Neuronal stem cell (in vitro differentiated cells): ENCODE results near the gene NPFF.

ENCODE experiments used
- DNase-seq: peaks from one replicate; pipeline ENCODE4 v3.0.0-alpha.2; 2013; ENCODE audit warnings: low spot score
- H2AFZ ChIP-seq: one replicate; pipeline ENCODE4 v1.6.1; 2013; ENCODE audit warnings: mild to moderate bottlenecking, low read length, inconsistent platforms
- H2AK5ac ChIP-seq: 2 replicates; pipeline ENCODE4 v1.6.1; 2013; ENCODE audit warnings: low read depth, mild to moderate bottlenecking, inconsistent platforms, low read length, moderate library complexity, mixed read lengths
- H2BK120ac ChIP-seq: 2 replicates; pipeline ENCODE4 v1.6.1; 2013; ENCODE audit warnings: low read depth, mild to moderate bottlenecking, inconsistent platforms, low read length, moderate library complexity, mixed read lengths
- H2BK12ac ChIP-seq: one replicate; pipeline ENCODE4 v1.6.1; 2013; ENCODE audit warnings: low read length, inconsistent platforms
- H2BK15ac ChIP-seq: 2 replicates; pipeline ENCODE4 v1.6.1; 2013; ENCODE audit warnings: mild to moderate bottlenecking, low read length, inconsistent platforms, mixed read lengths
- H2BK5ac ChIP-seq: one replicate; pipeline ENCODE4 v1.6.1; 2013; ENCODE audit warnings: inconsistent platforms, mild to moderate bottlenecking, low read length, moderate library complexity
- H3K14ac ChIP-seq: one replicate; pipeline ENCODE4 v1.6.1; 2013; ENCODE audit warnings: low read length, inconsistent platforms
- H3K18ac ChIP-seq: 2 replicates; pipeline ENCODE4 v1.6.1; 2013; ENCODE audit warnings: low read length, inconsistent platforms
- H3K23ac ChIP-seq: 2 replicates; pipeline ENCODE4 v1.6.1; 2013; ENCODE audit warnings: low read depth, mild to moderate bottlenecking, mixed read lengths, low read length, inconsistent platforms; ENCODE audit not compliant: poor library complexity
- H3K27ac ChIP-seq: replicated peaks from 3 replicates; pipeline ENCODE4 v1.5.1; 2013; ENCODE audit warnings: low read length, inconsistent platforms
- H3K27me3 ChIP-seq, 3 experiments: 2 replicates each; pipeline ENCODE4 v1.6.1; 2013; ENCODE audit warnings: low read length in 3 of 3, mild to moderate bottlenecking in 2 of 3, inconsistent platforms in 1 of 3, low read depth in 1 of 3, mixed read lengths in 1 of 3, moderate library complexity in 1 of 3; ENCODE audit not compliant: control insufficient read depth in 3 of 3, insufficient read depth in 3 of 3
- H3K36me3 ChIP-seq, 2 donors: replicated peaks in 1 of 2; 2 replicates each; pipeline ENCODE4 v1.6.1; 2013; ENCODE audit warnings: low read length in 2 of 2; ENCODE audit not compliant: control insufficient read depth in 2 of 2, insufficient read depth in 2 of 2
- H3K4ac ChIP-seq: 2 replicates; pipeline ENCODE4 v1.6.1; 2013; ENCODE audit warnings: inconsistent platforms, mild to moderate bottlenecking, low read length, moderate library complexity
- H3K4me1 ChIP-seq, 2 donors: 1 replicate in 1 of 2; 2 replicates in 1 of 2; pipeline ENCODE4 v1.6.1; 2013; ENCODE audit warnings: low read length in 2 of 2, low read depth in 1 of 2; ENCODE audit not compliant: control insufficient read depth in 2 of 2, insufficient read depth in 1 of 2
- H3K4me2 ChIP-seq: one replicate; pipeline ENCODE4 v1.6.1; 2013; ENCODE audit warnings: mild to moderate bottlenecking, low read length, inconsistent platforms; ENCODE audit not compliant: insufficient read depth, poor library complexity, severe bottlenecking
- H3K4me3 ChIP-seq, 2 donors: 2 replicates each; pipeline ENCODE4 v1.5.1; 2013; ENCODE audit warnings: low read length in 2 of 2, mild to moderate bottlenecking in 2 of 2, inconsistent platforms in 1 of 2, moderate library complexity in 1 of 2
- H3K79me1 ChIP-seq: one replicate; pipeline ENCODE4 v1.6.1; 2013; ENCODE audit warnings: low read depth, mild to moderate bottlenecking, inconsistent platforms, low read length, moderate library complexity
- H3K9ac ChIP-seq: one replicate; pipeline ENCODE4 v1.6.1; 2013; ENCODE audit warnings: mild to moderate bottlenecking, low read depth, low read length, inconsistent platforms; ENCODE audit not compliant: poor library complexity
- H3K9me3 ChIP-seq, 2 donors: replicated peaks in 1 of 2; 2 replicates each; pipeline versions ENCODE3 to v1.6.1; 2013; ENCODE audit warnings: low read length in 2 of 2, mild to moderate bottlenecking in 2 of 2, inconsistent platforms in 1 of 2, low read depth in 1 of 2, mixed read lengths in 1 of 2, moderate library complexity in 1 of 2; ENCODE audit not compliant: control insufficient read depth in 2 of 2, insufficient read depth in 1 of 2
- H4K8ac ChIP-seq: one replicate; pipeline ENCODE4 v1.6.1; 2013; ENCODE audit warnings: low read depth, mild to moderate bottlenecking, inconsistent platforms, low read length, moderate library complexity
- H4K91ac ChIP-seq: one replicate; pipeline ENCODE4 v1.6.1; 2013; ENCODE audit warnings: low read length, low read depth, mild to moderate bottlenecking, inconsistent platforms; ENCODE audit not compliant: poor library complexity
- WGBS, 2 donors: extraction: QIAGEN DNeasy Blood & Tissue Kit; methylation state at CpG; one replicate each; pipeline ENCODE4 v1.1.7; 2013; ENCODE audit warnings: missing lambda C conversion rate in 2 of 2, mixed read lengths in 1 of 2; ENCODE audit not compliant: insufficient read length in 2 of 2, insufficient replicate concordance in 1 of 2; ENCODE audit errors: extremely low coverage in 2 of 2; 5-methylcytosine and 5-hydroxymethylcytosine counted together

Gene NPFF

DNA sequence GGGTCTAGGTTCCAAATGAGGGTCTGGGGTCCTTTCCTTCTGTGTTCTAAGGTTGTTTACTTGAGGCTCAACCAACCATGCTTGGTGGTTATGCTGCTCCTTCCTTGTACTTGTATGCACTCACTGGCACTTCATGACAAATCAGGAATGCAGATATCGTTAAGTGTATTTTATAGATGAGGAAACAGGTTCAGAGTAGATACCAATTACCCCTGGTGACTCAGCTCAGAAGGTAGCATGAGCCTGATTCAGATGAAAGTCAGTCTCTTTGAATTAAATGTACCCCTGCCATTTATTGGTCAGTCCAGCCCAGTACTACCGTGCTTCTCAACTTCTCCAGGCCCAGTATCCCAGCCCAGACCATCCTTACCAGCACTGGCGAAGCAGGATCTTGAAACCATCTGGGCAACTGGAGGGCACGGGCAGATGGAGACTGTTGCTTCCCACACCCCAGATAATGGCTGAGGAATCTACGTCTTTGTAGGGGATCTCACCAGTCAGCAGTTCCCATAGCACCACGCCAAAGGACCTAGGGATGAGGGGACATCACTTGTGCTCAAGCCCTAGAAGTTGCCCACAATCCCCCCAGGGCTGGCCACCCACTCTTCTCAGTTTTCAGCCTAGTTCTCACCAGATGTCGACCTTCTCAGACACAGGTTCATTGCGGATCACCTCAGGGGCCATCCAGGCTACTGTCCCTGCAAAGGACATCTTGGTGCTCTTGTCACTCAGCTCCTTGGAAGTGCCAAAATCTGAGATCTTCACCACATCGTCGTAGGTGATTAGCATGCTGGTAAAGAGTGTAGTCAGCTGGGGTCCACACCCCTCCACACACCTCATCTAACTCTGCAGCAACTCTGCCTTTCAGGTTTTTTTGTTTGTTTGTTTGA, 22.4 kb downstream of the NPFF start:
- Histone ChIP-seq H3K27me3 (no peaks in the 10 kb centered on the region), H3K4ac (no peak overlapping the region), H3K4me2 (no peak overlapping the region), H3K9me3 (no peaks in the 10 kb centered on the region), H3K9ac (no peak overlapping the region), H3K18ac (no peak overlapping the region), H2BK120ac (no peak overlapping the region), H2BK15ac (no peak overlapping the region), H2BK12ac (no peak overlapping the region), H2AK5ac (no peak overlapping the region), H3K23ac (no peak overlapping the region), H2AFZ (no peak overlapping the region), H3K27ac (no peak overlapping the region), H3K4me3 (no peak overlapping the region), H4K8ac (no peak overlapping the region), H3K79me1 (peaks cover 3% of the 10 kb centered on the region), H3K4me1 (peaks cover 3 to 10% of the 10 kb centered on the region in 2 donors), H4K91ac (no peak overlapping the region), H3K36me3 (peaks cover 57 to 81% of the 10 kb centered on the region in 2 donors), H2BK5ac (no peak overlapping the region), H3K14ac (no peak overlapping the region)
- no peak for DNase-seq
- no CpG with 5 or more reads among the region's 10 CpGs for WGBS, 2 donors

DNA sequence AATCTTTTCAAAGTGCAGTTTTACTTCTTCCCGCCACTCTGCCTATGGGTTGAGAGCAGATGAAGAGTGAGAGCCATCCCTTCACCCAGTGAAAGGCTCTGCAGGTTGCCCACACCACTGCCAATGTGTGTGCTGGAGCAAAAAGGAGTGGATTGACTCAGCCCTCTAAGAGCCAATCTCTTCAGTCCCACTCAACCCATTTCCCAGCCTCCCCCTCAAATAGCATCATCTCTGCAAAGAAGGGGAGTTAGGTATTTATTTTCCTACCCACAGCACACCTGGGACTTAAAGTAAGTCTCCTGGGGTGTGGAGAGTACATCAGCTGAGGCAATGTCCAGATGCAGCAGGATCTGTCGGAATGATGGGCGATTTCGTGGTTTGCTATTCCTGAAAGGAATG, 23.3 kb downstream of the NPFF start:
- Histone ChIP-seq H2AFZ (no peak overlapping the region), H3K4me2 (no peak overlapping the region), H3K14ac (no peak overlapping the region), H3K9ac (no peak overlapping the region), H3K36me3 (peaks cover 63 to 91% of the 10 kb centered on the region in 2 donors), H3K27me3 (no peaks in the 10 kb centered on the region), H2BK120ac (no peak overlapping the region), H4K91ac (no peak overlapping the region), H2AK5ac (no peak overlapping the region), H3K4me1 (peaks cover 3 to 11% of the 10 kb centered on the region in 2 donors), H2BK5ac (no peak overlapping the region), H3K4me3 (no peak overlapping the region), H3K18ac (no peak overlapping the region), H3K9me3 (no peaks in the 10 kb centered on the region), H3K23ac (no peak overlapping the region), H4K8ac (no peak overlapping the region), H3K79me1 (peaks cover 3% of the 10 kb centered on the region), H2BK12ac (no peak overlapping the region), H2BK15ac (no peak overlapping the region), H3K4ac (no peak overlapping the region), H3K27ac (no peak overlapping the region)
- no peak for DNase-seq
- WGBS, 2 donors = no CpG with 5 or more reads among the region's 4 CpGs

DNA sequence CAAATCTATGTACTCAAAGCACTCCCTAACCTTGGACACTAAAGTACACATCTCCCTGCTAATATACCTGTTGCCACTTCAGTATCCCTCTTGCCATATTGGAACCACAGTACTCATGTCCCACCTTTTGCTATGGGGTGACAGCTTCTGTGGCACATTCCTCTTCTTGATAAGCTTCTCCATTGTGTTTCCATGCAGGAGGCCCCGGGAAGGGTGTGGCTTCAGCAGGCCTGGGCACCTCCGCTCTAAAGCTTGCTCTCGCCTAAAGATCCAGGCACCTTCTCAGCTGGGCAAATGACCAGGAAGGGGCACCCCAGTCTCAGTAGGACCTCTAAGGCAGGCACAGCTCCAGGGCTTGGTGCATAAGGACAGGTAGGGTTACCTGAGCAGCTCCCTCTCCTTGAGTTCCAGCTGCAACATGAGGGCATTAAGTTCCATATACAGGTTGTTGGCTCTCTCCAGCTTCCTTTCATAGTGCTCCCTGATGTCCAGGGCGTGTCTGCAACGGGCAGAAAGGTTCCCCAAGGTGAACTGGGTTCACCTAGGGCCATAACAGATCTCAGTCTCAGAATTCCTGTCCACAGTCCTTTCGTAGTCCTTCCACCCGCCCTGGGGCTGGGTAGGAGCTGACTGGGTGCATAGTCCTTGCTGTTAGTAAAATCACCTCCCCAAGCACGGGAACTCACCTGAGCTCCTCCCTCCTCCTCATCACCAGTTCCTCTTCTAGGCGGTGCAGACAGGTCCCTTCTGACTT, 23.9 kb downstream of the NPFF start:
- H3K18ac ChIP-seq = no peak overlapping the region
- peaks cover 3% of the 10 kb centered on the region for H3K79me1 ChIP-seq
- no peak for DNase-seq
- no CpG with 5 or more reads among the region's 9 CpGs for WGBS, 2 donors
- no peak overlapping the region for H2BK12ac ChIP-seq
- no peak overlapping the region for H2BK5ac ChIP-seq
- H4K8ac ChIP-seq = no peak overlapping the region
- no peak overlapping the region for H3K4ac ChIP-seq
- no peak overlapping the region for H2BK120ac ChIP-seq
- no peak overlapping the region for H4K91ac ChIP-seq
- no peak overlapping the region for H3K4me3 ChIP-seq
- no peak overlapping the region for H3K9ac ChIP-seq
- peak overlapping the region; percentile 50 for H3K23ac ChIP-seq
- H3K27me3 ChIP-seq = no peaks in the 10 kb centered on the region
- H3K4me1 ChIP-seq = peaks cover 5 to 13% of the 10 kb centered on the region in 2 donors
- no peaks in the 10 kb centered on the region for H3K9me3 ChIP-seq
- H2AFZ ChIP-seq = no peak overlapping the region
- H3K14ac ChIP-seq = no peak overlapping the region
- H3K36me3 ChIP-seq = peaks cover 65 to 97% of the 10 kb centered on the region in 2 donors
- no peak overlapping the region for H3K4me2 ChIP-seq
- peak overlapping the region; percentile 25 for H3K27ac ChIP-seq
- no peak overlapping the region for H2AK5ac ChIP-seq
- H2BK15ac ChIP-seq = no peak overlapping the region

DNA sequence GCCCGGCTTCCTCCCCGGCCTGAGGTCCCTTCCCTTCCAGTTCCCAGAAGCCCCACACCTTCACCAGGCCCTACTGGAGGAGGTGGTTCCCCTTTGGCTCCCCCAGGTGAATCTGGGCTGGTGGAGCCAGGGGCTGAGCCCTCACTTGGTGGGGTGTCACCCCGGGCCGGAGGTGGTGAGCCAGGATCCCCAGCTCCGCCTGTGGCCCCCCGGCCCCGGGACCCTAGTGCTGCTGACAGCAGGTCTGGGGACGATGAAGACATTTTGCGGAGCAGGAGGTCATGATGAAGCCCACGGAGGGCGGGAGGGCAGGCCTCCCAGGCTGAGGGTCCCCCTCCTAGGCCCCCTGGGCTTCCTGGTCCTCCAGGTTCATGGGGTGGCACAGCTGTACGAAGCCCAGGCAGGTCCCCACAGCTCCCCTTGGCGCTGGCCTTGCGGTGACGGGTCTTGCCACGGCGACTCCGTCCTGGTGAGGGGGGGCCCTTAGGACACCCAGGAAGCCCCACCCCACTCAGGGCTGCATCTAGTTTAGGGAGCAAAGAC, 24.6 kb downstream of the NPFF start:
- peak overlapping the region; percentile 71 for H3K23ac ChIP-seq
- no peak for DNase-seq
- H3K14ac ChIP-seq = no peak overlapping the region
- no CpG with 5 or more reads among the region's 18 CpGs for WGBS, 2 donors
- H3K36me3 ChIP-seq = peaks cover 64 to 99% of the 10 kb centered on the region in 2 donors
- no peak overlapping the region for H2BK12ac ChIP-seq
- H2BK15ac ChIP-seq = no peak overlapping the region
- no peak overlapping the region for H3K4me3 ChIP-seq
- no peaks in the 10 kb centered on the region for H3K9me3 ChIP-seq
- no peak overlapping the region for H3K18ac ChIP-seq
- no peak overlapping the region for H2BK120ac ChIP-seq
- H3K9ac ChIP-seq = no peak overlapping the region
- H3K27me3 ChIP-seq = no peaks in the 10 kb centered on the region
- peak overlapping the region; percentile 35 for H4K91ac ChIP-seq
- H3K4ac ChIP-seq = no peak overlapping the region
- H4K8ac ChIP-seq = no peak overlapping the region
- peak overlapping the region; percentile 25 for H3K27ac ChIP-seq
- no peak overlapping the region for H3K4me2 ChIP-seq
- H2AFZ ChIP-seq = no peak overlapping the region
- H3K79me1 ChIP-seq = peaks cover 3% of the 10 kb centered on the region
- no peak overlapping the region for H2AK5ac ChIP-seq
- no peak overlapping the region for H2BK5ac ChIP-seq
- peaks cover 5 to 13% of the 10 kb centered on the region in 2 donors for H3K4me1 ChIP-seq
